ENCODE results near the gene CERCAM.

CERCAM gene, protein sequence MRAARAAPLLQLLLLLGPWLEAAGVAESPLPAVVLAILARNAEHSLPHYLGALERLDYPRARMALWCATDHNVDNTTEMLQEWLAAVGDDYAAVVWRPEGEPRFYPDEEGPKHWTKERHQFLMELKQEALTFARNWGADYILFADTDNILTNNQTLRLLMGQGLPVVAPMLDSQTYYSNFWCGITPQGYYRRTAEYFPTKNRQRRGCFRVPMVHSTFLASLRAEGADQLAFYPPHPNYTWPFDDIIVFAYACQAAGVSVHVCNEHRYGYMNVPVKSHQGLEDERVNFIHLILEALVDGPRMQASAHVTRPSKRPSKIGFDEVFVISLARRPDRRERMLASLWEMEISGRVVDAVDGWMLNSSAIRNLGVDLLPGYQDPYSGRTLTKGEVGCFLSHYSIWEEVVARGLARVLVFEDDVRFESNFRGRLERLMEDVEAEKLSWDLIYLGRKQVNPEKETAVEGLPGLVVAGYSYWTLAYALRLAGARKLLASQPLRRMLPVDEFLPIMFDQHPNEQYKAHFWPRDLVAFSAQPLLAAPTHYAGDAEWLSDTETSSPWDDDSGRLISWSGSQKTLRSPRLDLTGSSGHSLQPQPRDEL

GRCh38 chr9:128420651-128421481, at the start of gene CERCAM:
TSS of gene CERCAM (plus strand) at chr9:128420857. CDS start at chr9:128420878, 21 bp downstream.
- peak; percentile 15 to 17 for DNase-seq

DNA sequence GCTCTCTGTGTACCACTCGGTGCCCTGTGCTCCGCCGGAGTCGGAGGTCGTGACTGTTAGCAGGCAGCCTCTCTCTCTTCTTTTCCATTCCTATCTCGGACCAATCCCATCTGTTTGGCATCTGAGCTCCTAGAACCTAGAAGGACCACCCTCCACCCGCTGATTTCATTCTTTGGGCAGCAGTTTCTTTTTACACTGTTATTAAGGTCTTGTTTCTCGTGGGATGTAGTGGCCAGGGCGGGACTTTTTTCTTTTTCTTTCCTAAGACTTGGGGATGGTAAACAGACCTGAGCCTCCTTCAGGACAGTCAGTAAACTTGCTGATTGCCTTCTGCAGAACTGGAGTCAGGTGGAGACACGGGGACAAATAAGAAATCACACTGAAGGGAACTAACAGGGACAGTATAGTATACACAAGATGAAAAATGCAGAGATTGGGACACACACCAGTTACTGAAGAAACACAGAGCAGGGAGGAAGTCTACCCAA, 49.0 kb upstream of the CERCAM start:
- peak; percentile 24 to 39 for DNase-seq

GRCh38 chr9:128372188-128372641, 48.4 kb upstream of the CERCAM start:
- no peak for DNase-seq

DNA sequence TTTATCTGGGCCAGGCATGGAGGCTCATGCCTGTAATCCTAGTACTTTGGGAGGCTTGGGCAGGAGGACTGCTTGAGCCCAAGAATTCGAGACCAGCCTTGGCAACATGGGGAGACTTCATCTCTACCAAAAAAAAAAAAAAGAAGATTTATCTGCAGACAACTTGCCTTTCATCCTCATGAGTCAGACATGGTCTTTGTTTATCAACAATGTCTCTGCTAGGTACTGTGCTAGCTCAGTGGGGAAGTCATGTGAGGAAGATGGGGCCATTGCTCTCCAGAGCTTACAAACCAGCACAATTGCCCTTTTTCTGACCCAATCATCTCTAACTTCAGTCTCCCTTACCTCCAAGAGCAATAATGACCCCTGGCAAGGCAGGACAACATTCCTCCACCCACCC, 47.9 kb upstream of the CERCAM start:
- no peak for DNase-seq

DNA sequence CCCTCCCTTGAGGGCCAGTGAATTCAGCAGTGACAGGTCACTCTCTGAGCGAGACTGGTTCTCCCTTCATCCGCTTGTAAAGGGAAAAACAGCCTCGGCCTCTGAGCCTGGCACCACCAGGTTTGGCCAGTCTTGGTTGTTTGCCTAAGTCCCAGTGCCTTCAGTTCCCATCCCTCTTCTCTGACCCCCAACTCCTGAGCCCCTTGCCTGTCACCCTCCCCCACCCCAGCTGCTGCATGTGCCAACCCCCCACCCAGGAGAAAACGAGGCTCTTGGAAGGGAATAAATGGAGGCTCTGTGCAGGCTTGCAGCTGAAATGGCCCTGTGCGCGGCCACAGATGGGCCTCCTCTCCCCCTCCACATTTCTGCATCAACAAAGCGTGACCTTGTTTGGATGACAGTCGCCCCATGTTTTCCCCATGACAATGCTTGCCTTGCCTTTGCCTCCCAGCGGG, 46.4 kb upstream of the CERCAM start:
- no peak for DNase-seq

DNA sequence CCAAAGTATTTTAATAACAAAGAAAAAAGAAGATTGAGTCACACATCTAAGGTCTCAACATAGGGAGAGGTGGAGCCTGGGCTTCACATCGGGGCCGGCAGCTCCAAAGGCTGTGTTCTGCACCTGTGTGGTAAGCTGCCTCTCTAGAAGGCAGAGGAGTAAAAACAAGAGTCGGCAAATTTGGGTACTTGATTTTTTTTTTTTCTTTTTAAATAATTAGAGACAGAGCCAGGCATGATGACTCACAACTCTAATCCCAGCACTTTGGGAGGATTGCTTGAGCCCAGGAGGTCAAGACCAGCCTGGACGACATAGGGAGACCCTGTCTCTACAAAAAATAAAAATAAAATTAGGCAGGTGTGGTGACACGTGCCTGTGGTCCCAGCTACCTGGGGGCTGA, 44.8 kb upstream of the CERCAM start:
- DNase-seq, result no peak

GRCh38 chr9:128382261-128382660, 38.4 kb upstream of the CERCAM start:
- no peak for DNase-seq

DNA sequence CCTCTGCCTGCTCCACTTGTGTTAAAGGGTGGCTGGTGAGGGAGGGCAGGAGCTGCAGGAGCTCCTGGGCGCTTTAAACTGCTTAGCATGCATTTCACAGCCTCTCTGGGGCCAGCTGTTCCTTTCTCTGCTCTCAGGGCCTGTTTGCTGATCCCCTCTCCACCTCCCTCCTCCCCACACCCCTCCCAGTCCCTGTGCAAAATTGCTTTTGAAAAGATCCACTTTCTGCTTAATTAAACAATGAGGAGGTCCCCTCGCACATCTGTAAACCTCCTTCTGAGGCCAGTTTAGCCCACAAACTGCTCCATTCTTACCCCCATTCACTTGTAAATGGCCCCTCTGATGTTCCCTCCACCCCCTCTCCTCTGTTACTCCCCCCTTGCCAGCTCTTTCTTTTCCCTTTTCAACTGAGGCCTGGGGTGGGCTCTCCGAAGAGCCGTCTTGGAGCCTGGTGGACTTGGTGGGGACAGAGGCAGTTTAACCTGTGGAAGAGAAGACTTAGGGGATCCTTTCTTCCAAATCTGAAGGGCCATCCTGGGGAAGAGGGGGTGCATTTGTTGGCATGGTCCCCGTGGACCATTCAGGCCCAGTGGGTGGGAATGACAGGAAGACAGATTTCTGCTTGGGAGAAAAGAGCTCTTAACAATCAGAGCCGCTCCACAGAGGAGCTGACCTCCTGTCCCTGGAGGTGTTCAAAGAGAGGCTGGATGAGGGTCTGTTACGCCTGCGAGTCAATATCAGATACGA, 37.5 kb upstream of the CERCAM start:
- no peak for DNase-seq

DNA sequence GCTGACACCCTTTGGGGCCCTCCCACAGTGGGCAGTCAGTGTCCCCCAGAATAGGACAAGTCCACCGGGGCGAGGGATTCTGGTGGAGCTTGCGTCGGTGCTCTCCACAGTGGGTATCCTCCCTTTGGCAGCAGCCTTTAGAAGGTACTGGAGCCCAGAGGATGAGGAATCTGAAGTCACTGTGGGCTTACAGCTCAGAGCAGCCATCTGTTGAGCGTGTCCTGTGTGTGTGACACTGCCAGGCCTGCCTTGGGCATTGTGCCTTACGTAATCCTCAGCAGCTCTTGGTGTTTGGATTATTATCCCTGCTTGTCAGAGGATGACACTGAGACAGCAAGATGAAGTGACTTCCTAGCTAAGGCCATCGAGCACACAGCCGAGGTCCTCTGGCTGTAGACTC, 36.9 kb upstream of the CERCAM start:
- no peak for DNase-seq

DNA sequence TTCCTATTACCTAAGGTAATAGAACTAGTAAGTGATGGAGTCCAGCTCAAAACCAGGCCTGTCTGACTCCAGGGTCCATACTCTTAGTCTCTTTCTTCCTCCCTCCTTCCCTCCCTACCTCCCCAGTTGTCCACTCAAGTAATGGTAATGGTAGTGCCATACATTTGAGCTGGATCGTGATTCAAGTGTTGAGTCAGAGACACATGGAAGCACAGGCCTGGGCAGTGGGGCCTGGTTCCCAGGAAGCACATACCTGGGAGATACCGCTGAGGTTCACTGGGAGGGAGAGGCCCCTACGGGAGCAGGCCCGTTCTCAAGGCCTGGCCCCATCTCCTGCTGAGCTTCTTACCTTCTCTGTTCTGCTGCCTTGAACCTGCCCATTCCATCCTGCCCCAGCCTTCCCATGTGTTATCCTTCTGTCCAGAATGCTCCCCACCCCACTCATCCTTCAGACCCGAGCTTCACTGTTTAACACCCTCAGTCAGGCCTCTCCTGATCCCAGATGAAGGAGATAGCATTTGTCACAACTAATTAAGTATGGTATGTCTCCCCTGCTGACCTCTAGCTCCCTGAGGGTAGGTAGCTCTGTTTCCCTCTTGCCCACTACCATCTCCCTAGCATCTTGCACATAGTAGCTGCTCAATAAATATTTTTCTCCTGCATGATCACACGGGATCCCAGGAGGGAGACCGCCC, 35.7 kb upstream of the CERCAM start:
- DNase-seq, result no peak

DNA sequence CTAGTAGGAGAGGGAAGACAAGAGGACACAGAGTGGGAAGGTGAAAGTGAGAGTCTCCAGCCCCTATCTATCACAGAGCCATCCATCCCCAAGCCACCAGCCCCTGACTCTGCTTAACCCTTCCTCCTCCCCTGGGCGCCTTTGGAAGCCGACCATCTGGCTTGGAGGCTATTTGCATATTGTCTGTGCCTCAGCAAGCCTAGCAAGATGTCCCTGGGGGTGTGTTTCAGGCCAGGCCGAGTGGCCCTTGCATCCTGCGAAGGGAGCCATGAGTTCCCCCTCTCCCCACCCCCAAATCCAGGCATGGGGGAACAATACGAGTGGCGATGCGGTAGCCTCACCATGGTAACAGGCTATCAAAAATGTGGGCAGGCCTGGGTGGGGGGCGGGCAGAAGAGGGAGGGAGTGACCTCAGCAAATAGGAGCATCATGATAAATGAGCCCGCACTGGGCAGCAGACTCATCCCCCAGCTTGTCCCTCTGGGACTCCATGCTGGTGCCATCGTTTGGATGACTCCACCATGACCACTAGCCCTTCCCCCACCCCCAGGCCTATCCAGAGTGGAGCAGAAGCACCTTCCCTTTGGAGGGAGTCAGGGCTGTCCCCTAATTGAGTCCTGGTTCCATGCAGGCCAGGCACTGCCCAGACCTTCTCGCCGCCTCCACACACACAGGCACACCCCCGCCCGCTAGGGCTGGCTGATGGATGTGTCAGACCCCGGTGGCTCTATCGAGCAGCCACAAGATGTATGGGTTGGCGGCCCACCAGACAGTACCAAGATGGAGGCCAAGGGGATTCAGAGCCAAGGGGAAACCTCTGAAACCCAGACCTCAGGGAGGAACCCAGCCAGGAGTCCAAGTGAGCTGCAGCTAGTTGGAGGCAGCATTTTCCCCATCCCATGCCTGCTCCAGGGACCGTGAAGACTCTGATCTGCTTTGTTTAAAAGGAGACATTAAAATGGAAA, 34.9 kb upstream of the CERCAM start:
- no peak for DNase-seq

- DNase-seq, result no peak
Observed at GRCh38 chr9:128388150-128388549, 32.5 kb upstream of the CERCAM start.

DNA sequence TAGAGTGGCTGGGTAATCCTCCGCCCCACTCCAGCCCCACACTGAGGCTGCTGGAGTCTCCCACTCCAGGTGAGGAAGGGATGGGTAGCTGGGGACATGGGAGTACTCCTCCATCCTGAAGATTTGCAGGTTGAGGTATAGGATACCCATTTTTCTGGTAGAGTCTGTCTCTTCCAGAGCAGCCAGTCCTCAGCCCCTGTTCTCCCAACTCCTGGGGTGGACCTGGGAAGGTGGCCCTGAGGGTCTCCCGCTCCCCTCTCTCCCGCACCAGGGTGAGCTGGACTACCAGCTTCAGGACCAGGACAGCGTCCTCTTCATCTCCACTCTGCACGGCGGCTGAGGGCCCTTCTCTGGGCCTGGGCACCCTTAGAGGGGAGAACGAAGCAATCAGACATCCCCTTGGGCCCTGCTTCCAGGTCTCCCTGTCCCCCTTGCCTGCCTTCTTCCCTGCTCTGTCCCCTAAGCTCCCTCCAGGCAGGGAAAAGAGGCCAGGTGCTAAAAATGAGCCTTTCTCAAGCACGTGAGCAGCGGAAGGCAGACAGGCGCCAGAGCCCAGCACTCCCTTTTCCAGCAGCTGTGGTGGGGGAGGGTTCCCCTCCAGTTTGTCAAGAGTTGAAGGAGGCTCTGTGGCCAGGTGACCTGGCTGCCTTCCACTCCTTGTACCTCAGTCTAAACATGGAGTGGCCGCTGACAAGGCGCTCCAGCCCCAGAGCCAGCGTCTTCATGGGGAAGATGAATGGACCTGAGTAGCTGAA, 31.1 kb upstream of the CERCAM start:
- no peak for DNase-seq

- no peak for DNase-seq
Observed at GRCh38 chr9:128390150-128390812, 30.4 kb upstream of the CERCAM start.

DNA sequence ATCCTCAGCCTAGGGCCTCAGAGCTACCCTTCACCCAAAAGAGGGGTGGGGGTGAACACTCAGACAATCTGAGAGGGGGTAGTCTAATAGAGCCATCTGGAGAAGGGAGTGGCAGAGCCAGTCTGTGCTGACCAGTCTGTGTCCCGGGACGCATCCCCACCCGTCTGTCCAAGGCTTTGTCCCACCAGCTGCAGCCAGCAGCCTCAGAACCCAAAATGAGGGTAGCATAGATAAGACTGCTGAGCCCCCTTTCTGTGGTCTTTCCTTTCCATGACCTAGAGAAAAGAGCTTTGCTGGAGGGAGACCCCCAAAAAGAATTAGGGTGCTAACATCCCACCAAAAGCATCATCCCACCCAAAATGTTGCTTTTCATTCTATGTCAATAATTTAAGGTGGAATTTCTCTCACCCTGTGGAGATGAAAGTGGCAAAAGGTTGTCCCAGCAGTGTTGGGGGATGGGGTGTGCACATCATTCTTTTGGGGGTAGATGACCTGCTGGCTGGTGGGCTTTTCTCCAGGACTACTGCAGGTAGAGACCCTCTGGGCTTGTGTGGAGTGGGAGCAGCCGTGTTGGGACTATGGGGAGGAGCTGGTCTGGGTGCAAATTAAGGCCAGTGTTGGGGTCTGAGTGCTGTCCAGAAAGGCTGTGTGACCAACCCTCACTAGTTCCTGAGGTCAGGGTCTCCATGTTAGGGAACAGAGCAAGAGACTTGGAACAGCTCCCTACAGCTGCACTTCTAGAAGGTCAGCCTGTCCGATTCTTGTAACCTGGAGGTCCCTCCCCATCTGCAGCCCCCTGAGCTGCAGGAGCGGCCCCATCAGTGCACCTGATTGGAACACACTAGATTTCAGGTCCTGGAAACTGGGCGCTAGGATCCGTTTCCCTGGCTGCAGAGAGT, 29.6 kb upstream of the CERCAM start:
- no peak for DNase-seq

GRCh38 chr9:128391956-128392301, 28.7 kb upstream of the CERCAM start:
- DNase-seq, result no peak

DNA sequence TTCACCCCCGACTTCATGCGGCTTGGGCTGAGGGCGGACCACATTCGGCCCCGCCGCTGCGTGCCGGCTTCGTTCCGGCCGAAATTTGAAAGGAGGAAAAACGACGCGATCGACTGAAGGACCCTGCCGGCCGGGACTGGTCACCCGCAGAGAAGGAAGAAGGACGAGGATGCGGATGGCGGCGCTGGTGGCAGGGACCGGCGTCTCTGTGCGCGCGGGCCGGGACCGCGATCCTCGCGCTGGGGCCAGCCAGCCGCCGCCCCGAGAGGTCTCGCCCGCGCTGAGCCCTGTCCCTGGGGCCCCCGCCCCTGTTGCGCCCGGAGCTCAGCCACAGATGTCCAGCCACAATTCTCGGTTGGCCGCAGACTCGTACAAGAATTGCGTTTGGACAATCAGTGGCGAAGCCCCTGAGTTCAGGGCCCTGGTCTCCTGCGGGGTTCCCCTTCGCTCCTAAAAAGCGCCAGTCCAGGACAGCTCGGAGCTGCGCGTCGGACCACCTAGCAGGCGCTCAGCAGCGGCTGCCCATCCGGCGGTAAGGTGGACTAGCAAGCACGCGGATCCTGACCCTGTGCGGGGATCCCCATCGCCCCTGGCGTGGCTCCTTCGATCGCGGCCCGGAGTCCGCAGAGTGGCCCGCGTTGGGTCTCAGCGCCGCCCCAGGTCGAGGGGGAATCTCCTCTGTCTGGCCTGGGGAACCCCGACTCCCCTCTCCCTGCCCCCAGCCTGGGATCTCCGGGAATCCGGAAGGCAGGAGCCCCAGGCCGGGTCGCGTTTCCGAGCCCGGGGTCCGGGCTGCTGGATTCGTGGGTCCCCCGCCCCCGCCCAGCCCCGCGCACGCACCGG, 28.1 kb upstream of the CERCAM start:
- no peak for DNase-seq

Measured in inflammatory macrophage treated with lipopolysaccharide for 1 hour (primary cell).